ENCODE measurements around the gene PCYT1A.

DNA sequence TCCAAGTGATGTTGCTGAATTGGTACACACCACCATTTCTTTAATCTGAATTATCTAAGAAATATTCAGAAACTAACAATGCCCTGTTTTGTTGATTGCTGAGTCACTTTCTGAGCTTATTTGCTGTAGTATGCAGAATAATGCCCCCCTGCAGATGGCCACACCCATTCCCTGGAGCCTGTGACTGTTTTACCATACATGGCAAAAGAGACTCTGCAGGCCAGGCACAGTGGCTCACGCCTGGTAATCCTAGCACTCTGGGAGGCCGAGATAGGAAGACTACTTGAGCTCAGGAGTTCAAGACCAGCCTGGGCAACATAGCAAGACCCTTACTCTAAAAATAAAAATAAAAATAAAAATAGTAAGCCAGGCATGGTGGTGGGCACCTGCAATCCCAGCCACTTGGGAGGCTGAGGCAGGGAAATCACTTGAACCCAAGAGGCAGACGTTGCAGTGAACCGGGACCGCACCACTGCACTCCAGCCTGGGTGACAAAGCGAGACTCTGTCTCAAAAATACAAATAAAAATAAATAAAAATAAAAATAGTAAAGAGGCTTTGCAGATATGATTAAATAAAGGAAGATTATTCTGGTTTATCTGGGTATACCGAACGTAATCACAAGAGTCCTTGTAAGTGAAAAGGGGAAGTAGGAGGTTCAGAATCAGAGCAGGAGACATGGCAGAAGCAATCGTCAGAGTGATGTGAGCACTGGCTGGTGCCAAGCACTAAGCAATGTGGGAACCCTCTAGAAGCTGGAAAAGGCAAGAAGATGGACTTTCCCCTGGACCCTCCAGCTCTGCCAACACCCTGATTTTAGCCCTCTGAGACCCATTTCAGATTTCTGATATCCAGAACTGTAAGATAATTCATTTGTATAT lies 19.0 kb downstream of the PCYT1A start:
- TF ChIP-seq CTCF (IDR thresholded peaks at IDR 0.05 in 4 of 5, conservative IDR thresholded peaks at IDR 0.05 in 1 of 5) (no peak), POLR2A (IDR thresholded peaks at IDR 0.05) (no peak)
